ENCODE data around the gene KIF17.

- no peak for TF ChIP-seq POLR2A (IDR thresholded peaks at IDR 0.05)
- no peak for TF ChIP-seq CTCF (IDR thresholded peaks at IDR 0.05)
Observed at GRCh38 chr1:20648438-20648837, 69.4 kb downstream of the KIF17 start.

Measured in upper lobe of left lung (tissue), 4 donors.